ENCODE data around the gene RRM1. TPM values are rescaled to one million over a fixed set of nuclear protein-coding genes. Genes with fewer than 3 reads are reported as not detected.
A peak's percentile ranks its signal among the peaks of the same experiment; 100 is the strongest.
"Not testable (repeated sequence)": the region's sequence is repeated elsewhere in the genome, so short reads cannot be mapped to it uniquely, and the experiment has no call there.

RRM1 gene
- 166 and 184 TPM in 2 replicates for total RNA-seq

DNA sequence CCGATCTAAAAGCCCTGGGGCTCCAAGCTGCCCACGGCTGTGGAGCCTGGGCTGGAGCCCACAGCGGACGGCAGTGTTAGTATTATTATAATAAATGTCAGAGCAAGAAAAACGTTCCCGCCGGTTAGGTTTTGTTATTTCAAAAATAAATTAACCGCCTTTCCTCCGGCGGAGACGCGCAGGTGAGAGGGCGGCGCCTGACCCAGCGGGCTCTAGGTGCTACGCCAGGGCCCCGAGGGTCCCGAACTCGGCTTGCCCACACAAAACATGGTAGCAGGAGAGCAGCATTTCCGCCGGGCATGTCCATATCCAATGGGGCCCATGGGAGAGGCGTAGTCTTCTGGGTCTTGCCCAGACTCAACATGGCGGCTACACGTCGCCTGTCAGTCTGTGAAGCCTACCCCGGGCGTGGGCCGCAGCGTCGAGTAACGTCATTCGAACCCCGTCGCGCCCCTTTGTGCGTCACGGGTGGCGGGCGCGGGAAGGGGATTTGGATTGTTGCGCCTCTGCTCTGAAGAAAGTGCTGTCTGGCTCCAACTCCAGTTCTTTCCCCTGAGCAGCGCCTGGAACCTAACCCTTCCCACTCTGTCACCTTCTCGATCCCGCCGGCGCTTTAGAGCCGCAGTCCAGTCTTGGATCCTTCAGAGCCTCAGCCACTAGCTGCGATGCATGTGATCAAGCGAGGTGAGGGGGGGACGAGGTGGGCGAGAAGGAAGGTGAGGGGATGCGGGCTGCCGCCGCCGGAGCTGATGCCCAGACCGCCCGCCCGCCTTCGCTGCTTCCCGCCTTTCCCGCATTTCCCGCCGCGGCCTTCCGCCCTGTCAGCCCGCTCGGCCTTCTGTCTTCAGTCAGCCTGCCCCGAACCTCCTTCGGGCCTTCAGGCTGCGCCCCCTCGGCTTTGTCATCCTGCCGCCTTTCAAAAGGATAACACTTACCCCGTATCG, at the start of gene RRM1:
TSS of gene RRM1 (plus strand) at position 452 of the 944 bp plus-strand sequence. CDS start at position 666, 214 bp downstream.
- intact Hi-C loops (cut with micrococcal nuclease) = loop anchor here (1.0 kb wide), 3 partner anchors 240 to 297 kb away; partner anchors contain the start of gene NUP98
- peaks cover 45% of the 10 kb centered on the region for H3K36me3 Mint-ChIP-seq (ENCODE audit: low read depth)
- H3K4me1 Mint-ChIP-seq = peaks cover 78% of the 10 kb centered on the region
- DNase-seq = peak; percentile 98
- H3K27me3 Mint-ChIP-seq = no peaks in the 10 kb centered on the region
- no peaks in the 10 kb centered on the region for H3K9me3 Mint-ChIP-seq
- peak within 1 kb of the TSS; percentile 97 for H3K27ac Mint-ChIP-seq
- H3K4me3 Mint-ChIP-seq = peak within 1 kb of the TSS; percentile 98

- DNase-seq = no peak
- no peaks in the 10 kb centered on the region for H3K9me3 Mint-ChIP-seq
- no peak overlapping the region for H3K4me3 Mint-ChIP-seq
- H3K27ac Mint-ChIP-seq = no peak overlapping the region
- intact Hi-C loops (cut with micrococcal nuclease) = no loop called here
- H3K27me3 Mint-ChIP-seq = no peaks in the 10 kb centered on the region
- H3K4me1 Mint-ChIP-seq = peaks cover 19% of the 10 kb centered on the region
- peaks cover 25% of the 10 kb centered on the region for H3K36me3 Mint-ChIP-seq (ENCODE audit: low read depth)
These were observed 49.5 kb upstream of the RRM1 start for GRCh38 chr11:4044976-4045646.

DNA sequence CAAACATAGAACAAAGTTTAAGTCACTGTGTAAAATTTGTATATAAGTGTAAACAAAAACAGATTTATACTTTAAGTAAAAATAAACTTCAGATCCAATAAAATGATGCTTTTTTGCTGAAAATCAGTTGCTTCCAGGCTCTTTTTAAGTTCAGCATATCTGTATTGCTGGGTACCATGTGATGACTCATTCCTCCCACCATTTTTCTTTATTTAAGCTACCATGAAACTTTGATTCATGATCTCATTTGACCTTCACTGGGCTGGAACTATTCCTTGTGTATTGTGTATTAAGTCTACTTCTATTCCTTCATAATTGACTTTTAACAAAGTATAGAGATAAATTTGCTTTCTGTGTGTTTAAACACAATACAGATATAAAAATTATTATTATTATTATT, 46.3 kb upstream of the RRM1 start:
- peaks cover 42% of the 10 kb centered on the region for H3K36me3 Mint-ChIP-seq (ENCODE audit: low read depth)
- no peaks in the 10 kb centered on the region for H3K27me3 Mint-ChIP-seq
- peaks cover 16% of the 10 kb centered on the region for H3K4me1 Mint-ChIP-seq
- intact Hi-C loops (cut with micrococcal nuclease) = no loop called here
- H3K4me3 Mint-ChIP-seq = no peak overlapping the region
- DNase-seq = no peak
- no peaks in the 10 kb centered on the region for H3K9me3 Mint-ChIP-seq
- no peak overlapping the region for H3K27ac Mint-ChIP-seq

DNA sequence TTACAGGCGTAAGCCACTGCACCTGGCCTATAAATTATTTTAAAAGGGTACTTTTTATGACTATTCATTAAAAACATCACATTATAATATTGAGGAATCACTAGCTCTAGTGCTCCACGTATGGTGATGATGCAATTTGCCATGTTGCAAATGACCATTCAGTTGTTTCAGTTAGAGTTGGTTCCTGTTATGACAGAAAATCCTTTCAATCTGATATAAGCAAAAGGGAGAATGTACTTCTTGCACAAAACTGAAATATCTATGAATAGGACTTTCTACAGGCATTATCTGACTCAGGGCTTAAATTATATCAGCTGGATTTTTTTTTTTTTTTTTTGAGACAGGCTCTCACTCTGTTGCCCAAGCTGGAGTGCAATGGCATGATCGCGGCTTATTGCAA, 45.6 kb upstream of the RRM1 start:
- H3K27ac Mint-ChIP-seq = no peak overlapping the region
- no peak for DNase-seq
- H3K4me1 Mint-ChIP-seq = peaks cover 14% of the 10 kb centered on the region
- H3K4me3 Mint-ChIP-seq = no peak overlapping the region
- intact Hi-C loops (cut with micrococcal nuclease) = no loop called here
- no peaks in the 10 kb centered on the region for H3K9me3 Mint-ChIP-seq
- H3K36me3 Mint-ChIP-seq (ENCODE audit: low read depth) = peaks cover 42% of the 10 kb centered on the region
- no peaks in the 10 kb centered on the region for H3K27me3 Mint-ChIP-seq

GRCh38 chr11:4050138-4050537, 44.5 kb upstream of the RRM1 start:
- H3K27ac Mint-ChIP-seq = no peak overlapping the region
- H3K4me1 Mint-ChIP-seq = peaks cover 11% of the 10 kb centered on the region
- intact Hi-C loops (cut with micrococcal nuclease) = no loop called here
- peaks cover 45% of the 10 kb centered on the region for H3K36me3 Mint-ChIP-seq (ENCODE audit: low read depth)
- H3K9me3 Mint-ChIP-seq = no peaks in the 10 kb centered on the region
- no peaks in the 10 kb centered on the region for H3K27me3 Mint-ChIP-seq
- H3K4me3 Mint-ChIP-seq = no peak overlapping the region
- DNase-seq = no peak

- H3K27me3 Mint-ChIP-seq; H3K27ac Mint-ChIP-seq; DNase-seq; H3K9me3 Mint-ChIP-seq; intact Hi-C loops (cut with micrococcal nuclease); H3K4me3 Mint-ChIP-seq: not testable (repeated sequence)
- peaks cover 21% of the 10 kb centered on the region for H3K4me1 Mint-ChIP-seq
- H3K36me3 Mint-ChIP-seq (ENCODE audit: low read depth) = peaks cover 54% of the 10 kb centered on the region
These were observed 41.4 kb upstream of the RRM1 start for GRCh38 chr11:4053200-4053599.

DNA sequence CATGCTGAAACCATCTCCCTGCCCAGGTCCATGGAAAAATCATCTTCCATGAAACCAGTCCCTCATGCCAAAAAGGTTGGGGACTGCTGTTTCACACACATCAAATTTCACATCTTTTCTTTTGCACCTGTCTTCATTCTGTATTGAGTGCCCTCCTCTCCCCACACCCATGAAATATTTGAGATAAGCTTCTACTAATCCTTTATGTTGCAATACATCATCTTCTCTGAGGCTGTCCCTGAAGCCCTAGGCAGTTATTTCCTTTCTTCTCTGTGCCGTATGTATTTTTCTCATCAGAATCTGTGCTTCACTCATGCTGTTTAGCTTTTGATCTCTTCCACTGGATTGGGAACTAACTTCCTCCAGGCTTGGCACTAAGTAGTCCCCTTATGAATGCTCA, 40.0 kb upstream of the RRM1 start:
- no peaks in the 10 kb centered on the region for H3K27me3 Mint-ChIP-seq
- peaks cover 56% of the 10 kb centered on the region for H3K36me3 Mint-ChIP-seq (ENCODE audit: low read depth)
- H3K4me3 Mint-ChIP-seq = no peak overlapping the region

GRCh38 chr11:4059424-4059823, 35.2 kb upstream of the RRM1 start:
- no peaks in the 10 kb centered on the region for H3K27me3 Mint-ChIP-seq
- H3K27ac Mint-ChIP-seq = no peak overlapping the region
- no peak overlapping the region for H3K4me3 Mint-ChIP-seq
- DNase-seq = no peak
- H3K4me1 Mint-ChIP-seq = peaks cover 26% of the 10 kb centered on the region
- H3K36me3 Mint-ChIP-seq (ENCODE audit: low read depth) = peaks cover 45% of the 10 kb centered on the region
- H3K9me3 Mint-ChIP-seq = no peaks in the 10 kb centered on the region
- intact Hi-C loops (cut with micrococcal nuclease) = loop anchor here (5.0 kb wide), 1 partner anchor 67 kb away; no protein-coding TSS in a partner anchor

More for the DNA sequence above, 40.0 kb upstream of the RRM1 start:
- Mint-ChIP-seq H3K4me1 (peaks cover 22% of the 10 kb centered on the region), H3K9me3 (no peaks in the 10 kb centered on the region), H3K27ac (no peak overlapping the region)
- DNase-seq = no peak
- intact Hi-C loops (cut with micrococcal nuclease) = loop anchor here (5.0 kb wide), 1 partner anchor 62 kb away; no protein-coding TSS in a partner anchor

DNA sequence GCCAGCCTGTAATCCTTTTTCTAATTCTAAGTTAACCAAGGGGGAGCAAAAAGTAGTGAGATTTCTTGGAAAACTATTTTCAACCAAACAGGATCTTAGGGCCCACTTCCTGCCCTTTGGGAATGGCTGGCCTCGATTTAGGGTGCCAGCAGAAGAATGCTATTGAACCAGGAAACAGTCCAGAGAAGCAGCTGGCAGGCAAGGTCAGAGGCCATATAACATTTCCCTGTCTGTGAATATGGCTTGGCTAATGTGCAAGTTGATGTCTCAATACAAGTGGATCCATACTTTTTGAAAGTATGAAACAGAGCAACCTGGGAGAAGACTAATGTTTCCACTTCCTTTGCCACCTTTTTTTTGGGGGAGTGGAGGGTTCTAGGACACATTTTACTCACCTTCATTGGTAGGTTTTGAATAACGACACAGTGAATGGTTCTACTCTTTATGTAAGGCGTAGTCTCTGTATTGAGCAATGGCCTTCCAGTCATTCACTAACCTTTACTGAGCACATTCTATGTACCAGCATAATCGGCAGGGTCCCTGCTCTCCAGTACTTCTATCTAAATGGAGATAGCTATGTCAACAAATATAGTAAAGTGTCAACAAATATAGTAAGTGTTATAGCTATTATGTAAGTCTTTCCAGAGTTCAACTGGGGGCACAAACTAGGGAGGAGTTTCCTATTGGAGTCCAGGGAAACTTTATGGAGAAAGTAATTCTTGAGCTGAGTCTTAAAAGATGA, 34.2 kb upstream of the RRM1 start:
- H3K27me3 Mint-ChIP-seq = no peaks in the 10 kb centered on the region
- H3K4me3 Mint-ChIP-seq = no peak overlapping the region
- no peaks in the 10 kb centered on the region for H3K9me3 Mint-ChIP-seq
- H3K4me1 Mint-ChIP-seq = peaks cover 34% of the 10 kb centered on the region
- intact Hi-C loops (cut with micrococcal nuclease) = no loop called here
- no peak overlapping the region for H3K27ac Mint-ChIP-seq
- no peak for DNase-seq
- peaks cover 40% of the 10 kb centered on the region for H3K36me3 Mint-ChIP-seq (ENCODE audit: low read depth)

- H3K9me3 Mint-ChIP-seq = no peaks in the 10 kb centered on the region
- H3K27ac Mint-ChIP-seq = no peak overlapping the region
- no peak for DNase-seq
- H3K36me3 Mint-ChIP-seq (ENCODE audit: low read depth) = peaks cover 40% of the 10 kb centered on the region
- intact Hi-C loops (cut with micrococcal nuclease) = no loop called here
- no peaks in the 10 kb centered on the region for H3K27me3 Mint-ChIP-seq
- H3K4me1 Mint-ChIP-seq = peaks cover 36% of the 10 kb centered on the region
- no peak overlapping the region for H3K4me3 Mint-ChIP-seq
These were observed 32.9 kb upstream of the RRM1 start for GRCh38 chr11:4061700-4062099.

GRCh38 chr11:4063348-4063747, 31.3 kb upstream of the RRM1 start:
- intact Hi-C loops (cut with micrococcal nuclease) = no loop called here
- no peak overlapping the region for H3K27ac Mint-ChIP-seq
- H3K9me3 Mint-ChIP-seq = no peaks in the 10 kb centered on the region
- H3K36me3 Mint-ChIP-seq (ENCODE audit: low read depth) = peaks cover 40% of the 10 kb centered on the region
- no peak overlapping the region for H3K4me3 Mint-ChIP-seq
- H3K27me3 Mint-ChIP-seq = no peaks in the 10 kb centered on the region
- DNase-seq = no peak
- H3K4me1 Mint-ChIP-seq = peaks cover 35% of the 10 kb centered on the region

- intact Hi-C loops (cut with micrococcal nuclease) = no loop called here
- peaks cover 41% of the 10 kb centered on the region for H3K4me1 Mint-ChIP-seq
- no peak overlapping the region for H3K4me3 Mint-ChIP-seq
- peaks cover 38% of the 10 kb centered on the region for H3K36me3 Mint-ChIP-seq (ENCODE audit: low read depth)
- no peak for DNase-seq
- no peaks in the 10 kb centered on the region for H3K27me3 Mint-ChIP-seq
- no peaks in the 10 kb centered on the region for H3K9me3 Mint-ChIP-seq
- H3K27ac Mint-ChIP-seq = peak overlapping the region; percentile 21
These were observed 30.2 kb upstream of the RRM1 start for GRCh38 chr11:4064278-4064955.

DNA sequence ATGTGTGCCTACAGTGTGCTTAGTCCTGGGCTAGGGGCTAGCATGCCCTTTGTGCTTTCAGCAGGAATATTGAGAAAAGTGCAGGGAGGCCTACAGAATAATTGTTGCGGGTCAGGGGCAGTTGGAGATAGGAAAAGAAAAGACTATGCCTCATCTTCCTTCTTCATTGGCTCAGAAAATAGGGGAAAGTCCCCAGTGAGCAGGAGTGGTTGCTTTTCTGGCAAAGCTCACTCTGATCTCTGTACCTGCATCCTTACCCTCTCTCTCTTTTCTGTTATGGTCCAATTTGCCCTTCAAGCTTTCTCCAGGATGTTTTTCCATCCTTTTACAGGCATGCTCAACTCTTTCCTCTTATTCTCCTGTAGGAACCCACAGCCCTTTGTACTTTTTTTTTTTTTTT, 29.5 kb upstream of the RRM1 start:
- H3K4me1 Mint-ChIP-seq = peaks cover 44% of the 10 kb centered on the region
- no peaks in the 10 kb centered on the region for H3K9me3 Mint-ChIP-seq
- intact Hi-C loops (cut with micrococcal nuclease) = no loop called here
- H3K4me3 Mint-ChIP-seq = no peak overlapping the region
- H3K36me3 Mint-ChIP-seq (ENCODE audit: low read depth) = peaks cover 32% of the 10 kb centered on the region
- no peaks in the 10 kb centered on the region for H3K27me3 Mint-ChIP-seq
- H3K27ac Mint-ChIP-seq = no peak overlapping the region
- DNase-seq = no peak

Measured in activated CD4-positive, alpha-beta T cell treated with anti-CD3 and anti-CD28 coated beads, Interleukin-2, amount 10 ng/mL, durations not matched to agents 24 days and 14 days (primary cell).